Fibroblast of the aortic adventitia (primary cell): Measurements from ENCODE around the gene KCNIP3. TPM values are rescaled to one million over a fixed set of nuclear protein-coding genes. Genes with fewer than 3 reads are reported as not detected.

Source experiments
- DNase-seq: peaks from one replicate; pipeline ENCODE4 v3.0.0-alpha.2; 2010; ENCODE audit warnings: low read depth
- H3K4me3 ChIP-seq: 2 replicates; pipeline ENCODE4 v1.5.1; 2011; ENCODE audit warnings: low read depth, mild to moderate bottlenecking, control low read depth, low read length, moderate library complexity
- CTCF ChIP-seq: IDR thresholded peaks from 2 replicates; pipeline ENCODE4 v1.5.1; 2011; ENCODE audit warnings: mild to moderate bottlenecking, low read length, control low read depth, inconsistent platforms; ENCODE audit not compliant: insufficient read depth
- total RNA-seq: library from RNA; depleted of rRNA; stranded (reverse); fragments of >200 nt; gene quantifications from 2 replicates; pipeline ENCODE4 v1.2.3, GENCODE V29; 2012; ENCODE audit warnings: low replicate concordance

Gene KCNIP3
- total RNA-seq, 1 donor: 2.9 TPM

- DNase-seq: no peak
- H3K4me3 ChIP-seq: no peak overlapping the region
- TF ChIP-seq CTCF: no peak
Observed at GRCh38 chr2:95312543-95313201, 15.5 kb downstream of the KCNIP3 start.

DNA sequence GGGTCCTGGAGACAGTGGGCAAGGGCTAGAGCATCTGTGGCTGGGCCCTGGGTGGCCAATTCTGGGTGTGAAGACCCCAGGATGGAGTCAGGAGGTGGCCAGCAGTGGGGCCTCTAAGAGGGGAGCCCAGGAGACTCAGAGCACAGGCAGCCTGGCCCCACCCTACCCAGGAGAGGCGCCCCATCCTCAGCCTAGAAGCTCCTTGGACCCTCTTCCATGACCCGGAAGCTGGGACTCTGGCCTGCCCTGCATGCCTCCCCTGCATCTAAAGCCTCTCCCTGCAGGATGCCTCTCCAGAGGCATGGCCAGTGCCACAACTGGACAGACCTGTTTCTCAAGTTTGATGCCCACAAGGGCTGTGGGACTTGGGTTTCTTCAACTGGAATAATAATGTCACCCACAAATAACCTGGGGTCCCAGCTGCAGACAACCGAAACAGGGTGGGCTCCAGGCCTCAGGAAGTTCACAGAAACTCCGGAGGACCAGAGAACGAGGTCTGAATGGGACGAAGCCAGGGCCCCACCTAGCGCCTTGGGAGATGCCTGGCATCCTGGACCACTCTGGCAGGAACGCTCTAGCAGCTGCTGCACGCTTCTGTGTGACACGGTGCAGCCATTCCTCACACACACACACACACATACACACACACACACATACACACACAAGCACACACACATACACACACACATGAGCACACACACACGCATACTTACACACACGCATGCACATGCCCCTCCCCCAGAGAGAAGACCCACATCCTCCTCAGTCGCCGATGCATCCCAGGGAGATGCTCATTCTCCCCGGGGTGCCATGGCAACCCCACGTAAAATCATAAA lies 16.4 kb downstream of the KCNIP3 start:
- no peak overlapping the region for H3K4me3 ChIP-seq
- DNase-seq: no peak
- no peak for TF ChIP-seq CTCF

DNA sequence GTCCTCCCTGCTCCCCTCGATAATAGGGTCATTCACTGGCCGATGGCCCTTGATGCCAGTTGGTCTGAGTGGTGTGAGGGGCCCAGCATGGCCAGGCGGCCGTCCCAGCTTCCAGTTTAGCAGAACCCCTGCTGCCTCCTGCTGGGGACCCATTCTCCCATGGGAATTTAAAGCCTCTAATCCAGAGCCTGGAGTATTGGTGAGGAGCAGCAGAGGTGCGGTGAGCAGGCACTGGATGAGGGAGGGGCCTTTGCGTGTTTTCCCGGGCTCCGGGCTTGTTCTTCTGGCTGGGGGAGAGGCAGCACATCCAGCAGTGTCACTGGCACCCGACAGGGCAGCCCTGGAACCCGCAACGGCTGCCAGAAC lies 17.4 kb downstream of the KCNIP3 start:
- no peak for DNase-seq
- H3K4me3 ChIP-seq: no peak overlapping the region
- TF ChIP-seq CTCF: no peak

GRCh38 chr2:95314964-95315611 lies 17.9 kb downstream of the KCNIP3 start:
- DNase-seq: peak; percentile 8
- TF ChIP-seq CTCF: peak; percentile 45
- no peak overlapping the region for H3K4me3 ChIP-seq

DNA sequence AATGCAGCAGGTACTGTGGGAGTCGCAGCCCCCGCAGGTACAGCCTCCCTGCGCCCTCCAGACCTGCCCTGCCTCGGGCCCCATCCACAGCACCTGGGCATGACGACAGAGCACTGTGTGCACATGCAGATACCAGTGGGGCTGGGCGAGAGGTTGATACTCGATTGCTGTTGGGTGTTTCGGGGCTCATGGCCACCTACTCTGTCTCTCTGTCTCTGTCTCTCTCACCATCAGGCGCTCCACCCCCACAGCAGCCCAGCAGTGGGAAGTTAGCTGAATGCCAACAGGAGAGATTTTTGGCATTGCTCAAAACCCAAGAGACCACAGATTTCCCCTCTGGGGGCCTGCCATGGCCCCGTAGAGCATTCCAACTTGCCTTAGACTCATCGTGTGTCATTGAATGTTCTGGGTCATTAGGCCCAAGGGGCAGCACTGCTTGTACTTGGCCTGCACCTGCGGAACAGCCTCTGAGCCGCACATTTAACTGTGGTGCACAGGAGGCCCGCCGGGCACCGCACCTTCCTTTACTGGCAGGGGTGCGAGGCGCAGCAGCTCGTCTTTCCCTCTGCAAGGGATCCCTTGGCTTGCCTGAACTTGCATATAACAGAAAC lies 18.8 kb downstream of the KCNIP3 start:
- no peak overlapping the region for H3K4me3 ChIP-seq
- TF ChIP-seq CTCF: no peak
- peak; percentile 28 for DNase-seq

GRCh38 chr2:95316466-95317122 lies 19.4 kb downstream of the KCNIP3 start:
- no peak overlapping the region for H3K4me3 ChIP-seq
- DNase-seq: peak; percentile 81
- peak; percentile 18 for TF ChIP-seq CTCF
